Right cardiac atrium (tissue), 5 donors: ENCODE results near the gene DHX16. TPM values are rescaled to one million over a fixed set of nuclear protein-coding genes. Genes with fewer than 3 reads are reported as not detected.
"Not testable (repeated sequence)": the region's sequence is repeated elsewhere in the genome, so short reads cannot be mapped to it uniquely, and the experiment has no call there.

Experiments used
- ATAC-seq, 2 donors: fragments of 200-7000 bp; cut with Tn5 transposase; one replicate each; pipeline versions ENCODE4 v1.8.0 to v1.9.1; 2020; ENCODE audit warnings: moderate library complexity in 2 of 2, mild to moderate bottlenecking in 1 of 2
- DNase-seq, 3 donors: peaks; one replicate each; pipeline ENCODE4 v3.0.0-alpha.2; 2020
- H3K27ac ChIP-seq: one replicate; pipeline ENCODE4 v1.5.1; 2013; ENCODE audit warnings: mild to moderate bottlenecking, low read length, control low read depth, moderate library complexity
- H3K27me3 ChIP-seq: one replicate; pipeline ENCODE4 v1.6.1; 2013; ENCODE audit not compliant: control insufficient read depth, insufficient read depth
- H3K4me1 ChIP-seq: one replicate; pipeline ENCODE4 v1.6.1; 2013; ENCODE audit warnings: low read length; ENCODE audit not compliant: control insufficient read depth, insufficient read depth
- H3K4me3 ChIP-seq: one replicate; pipeline ENCODE4 v1.5.1; 2013; ENCODE audit warnings: low read length, control low read depth
- H3K9me3 ChIP-seq: one replicate; pipeline ENCODE4 v1.6.1; 2013; ENCODE audit warnings: low read length; ENCODE audit not compliant: control insufficient read depth
- WGBS: extraction: QIAGEN DNeasy Blood & Tissue Kit; methylation state at CpG from one replicate; pipeline ENCODE4 v1.1.7; 2013; 5-methylcytosine and 5-hydroxymethylcytosine counted together
- intact Hi-C, 4 donors: fragments of 100-400 bp; cut with DNase I; formaldehyde crosslinking; loops; one replicate each; pipeline versions ENCODE4 v1.11.0 to v1.14.0; 2022 to 2023
- long read RNA-seq, 4 donors: library from polyadenylated mRNA; unstranded; transcript quantifications; one replicate each; pipeline ENCODE4 v2.0.0, GENCODE V29; 2020 to 2021
- polyA plus RNA-seq: library from polyadenylated mRNA; stranded (reverse); fragments of 200-250 nt; gene quantifications from one replicate; pipeline ENCODE4 v1.2.3, GENCODE V29; 2013
- total RNA-seq, 4 donors: library from RNA; stranded (reverse); fragmentation: NEBNext Ultra II Directional; extraction: Animal tissue kit (Norgen Biotek cat#: 25700); gene quantifications; one replicate each; pipeline ENCODE4 v1.2.1, GENCODE V29; 2021
- donor health status: healthy with polysubstance abuse.
- donor health status: DM: no; HTN: yes; CAD: no.
- donor health status: DM: no; HTN: no; CAD: no.
- donor health status: DM: no; HTN: yes; CAD: no; lungs with severe emphysema.
- donor health status: DM: yes; HTN: yes; CAD: no.

Gene DHX16
- total RNA-seq (10 to 100 TPM; 18.2 to 23.4 (median 20.4) TPM), polyA plus RNA-seq (17.0 TPM)
- long read RNA-seq, donor 1, transcript DHX16-202 (20 exons, 3,445 nt) = major isoform, 15 of 36 reads
- long read RNA-seq, donor 1, partial matches to known transcripts = 19 of 36 reads
- long read RNA-seq, donor 1, other reads (novel, unspliced or antisense) = 2 of 36 reads
- long read RNA-seq, donor 2, transcript DHX16-202 (20 exons, 3,445 nt) = major isoform, 6 of 9 reads
- long read RNA-seq, donor 2, partial matches to known transcripts = 3 of 9 reads
- long read RNA-seq, donor 2, other reads (novel, unspliced or antisense) = 0 of 9 reads
- long read RNA-seq, donor 3, transcript DHX16-202 (20 exons, 3,445 nt) = major isoform, 48 of 74 reads
- long read RNA-seq, donor 3, partial matches to known transcripts = 19 of 74 reads
- long read RNA-seq, donor 3, other reads (novel, unspliced or antisense) = 7 of 74 reads
- long read RNA-seq, donor 4, transcript DHX16-202 (20 exons, 3,445 nt) = major isoform, 5 of 11 reads
- long read RNA-seq, donor 4, partial matches to known transcripts = 4 of 11 reads
- long read RNA-seq, donor 4, other reads (novel, unspliced or antisense) = 2 of 11 reads

GRCh38 chr6:30672445-30673253, at the start of gene DHX16:
Gene DHX16 (minus strand): TSS chr6:30673006. CDS start chr6:30672841, 165 bp downstream.
- WGBS = under 1% methylated on average over 57 of the region's 57 CpGs
- peak; percentile 96 to 99 (median 97) for DNase-seq
- intact Hi-C loops = loop anchor here in 1 of 4 donors (10.0 kb wide), 1 partner anchor 412 kb away; no protein-coding TSS in a partner anchor

GRCh38 chr6:30722025-30722279, 49.1 kb upstream of the DHX16 start:
- DNase-seq = peak; percentile 58 to 66 (median 64)
- ATAC-seq, H3K4me1 ChIP-seq, H3K9me3 ChIP-seq, H3K27me3 ChIP-seq: not testable (repeated sequence)
- intact Hi-C loops = loop anchor here (1.0 to 2.0 kb wide), 4 partner anchors 37 to 43 kb away; no protein-coding TSS in a partner anchor
- peak overlapping the region; percentile 98 for H3K4me3 ChIP-seq
- WGBS = 9% methylated on average over 10 of the region's 10 CpGs
- peak overlapping the region; percentile 96 for H3K27ac ChIP-seq

More at GRCh38 chr6:30672445-30673253, at the start of gene DHX16:
- Histone ChIP-seq H3K27me3 (no peaks in the 10 kb centered on the region), H3K9me3 (no peaks in the 10 kb centered on the region), H3K4me1 (peaks cover 2% of the 10 kb centered on the region), H3K4me3 (peak within 1 kb of the TSS; percentile 90), H3K27ac (peak within 1 kb of the TSS; percentile 61)
- ATAC-seq = peak; percentile 87 to 89

- no peaks in the 10 kb centered on the region for H3K27me3 ChIP-seq
- WGBS = under 1% methylated on average over 71 of the region's 71 CpGs
- H3K9me3 ChIP-seq = no peaks in the 10 kb centered on the region
- peak overlapping the region; percentile 98 for H3K4me3 ChIP-seq
- H3K4me1 ChIP-seq = peaks cover 3% of the 10 kb centered on the region
- ATAC-seq = peak; percentile 77 to 79
- intact Hi-C loops = loop anchor here (1.0 to 2.0 kb wide), 5 partner anchors 35 to 43 kb away; partner anchors contain the start of gene PPP1R18 (in 1 of the 4)
- peak overlapping the region; percentile 96 for H3K27ac ChIP-seq
- peak; percentile 94 to 98 (median 97) for DNase-seq
These were observed 48.6 kb upstream of the DHX16 start for GRCh38 chr6:30721198-30722024.

GRCh38 chr6:30720738-30721197, 48.0 kb upstream of the DHX16 start:
- Histone ChIP-seq H3K27me3 (no peaks in the 10 kb centered on the region), H3K4me1 (peaks cover 3% of the 10 kb centered on the region), H3K4me3 (peak overlapping the region; percentile 98), H3K27ac (peak overlapping the region; percentile 91), H3K9me3 (no peaks in the 10 kb centered on the region)
- under 1% methylated on average over 29 of the region's 29 CpGs for WGBS
- ATAC-seq = peak; percentile 3 to 33
- peak; percentile 83 to 89 (median 88) for DNase-seq
- intact Hi-C loops = loop anchor here in 1 of 4 donors (2.0 kb wide), 1 partner anchor 34 kb away; the partner anchor contains the start of gene PPP1R18

GRCh38 chr6:30719791-30720737, 47.3 kb upstream of the DHX16 start, which contains the start of gene TUBB:
Gene TUBB (plus strand): TSS chr6:30720352. CDS start chr6:30720507, 155 bp downstream.
- Histone ChIP-seq H3K9me3 (no peaks in the 10 kb centered on the region), H3K27me3 (no peaks in the 10 kb centered on the region), H3K4me1 (peaks cover 3% of the 10 kb centered on the region), H3K4me3 (peak within 1 kb of the TSS; percentile 98), H3K27ac (peak within 1 kb of the TSS; percentile 91)
- DNase-seq = peak; percentile 96 to 99 (median 98)
- peak; percentile 84 to 87 for ATAC-seq
- intact Hi-C loops = loop anchor here in 1 of 4 donors (2.0 kb wide), 1 partner anchor 33 kb away; the partner anchor contains the start of gene PPP1R18
- under 1% methylated on average over 38 of the region's 38 CpGs for WGBS

GRCh38 chr6:30719356-30719755, 46.5 kb upstream of the DHX16 start:
- DNase-seq (no peak), ATAC-seq (no peak)
- WGBS = 21% methylated on average over 8 of the region's 8 CpGs
- Histone ChIP-seq H3K27me3 (no peaks in the 10 kb centered on the region), H3K9me3 (no peaks in the 10 kb centered on the region), H3K4me3 (peak overlapping the region; percentile 98), H3K4me1 (peaks cover 3% of the 10 kb centered on the region), H3K27ac (peak overlapping the region; percentile 91)
- intact Hi-C loops = no loop called here

- Histone ChIP-seq H3K27ac (peak overlapping the region; percentile 96), H3K4me3 (peak overlapping the region; percentile 59)
- H3K4me1 ChIP-seq, ATAC-seq, H3K27me3 ChIP-seq, H3K9me3 ChIP-seq: not testable (repeated sequence)
- WGBS = 77% methylated on average over 37 of the region's 37 CpGs
- intact Hi-C loops = loop anchor here in 1 of 4 donors (2.0 kb wide), 1 partner anchor 23 kb away; no protein-coding TSS in a partner anchor
- peak in 1 of 3 donors; percentile 59 for DNase-seq
These were observed 45.3 kb upstream of the DHX16 start for GRCh38 chr6:30717845-30718720.

- intact Hi-C loops = loop anchor here in 1 of 4 donors (2.0 kb wide), 1 partner anchor 22 kb away; no protein-coding TSS in a partner anchor
- peak within 1 kb of the TSS; percentile 91 for H3K4me3 ChIP-seq
- WGBS = under 1% methylated on average over 48 of the region's 48 CpGs
These were observed 44.5 kb upstream of the DHX16 start, which contains the start of gene MDC1 for GRCh38 chr6:30717129-30717844. Gene MDC1 (minus strand): TSS chr6:30717281. CDS start chr6:30715175, 2,106 bp downstream.

More at GRCh38 chr6:30717129-30717844, 44.5 kb upstream of the DHX16 start, which contains the start of gene MDC1:
- ATAC-seq (peak; percentile 88 to 92), DNase-seq (peak; percentile 100)
- Histone ChIP-seq H3K9me3 (no peaks in the 10 kb centered on the region), H3K4me1 (peaks cover 3% of the 10 kb centered on the region), H3K27me3 (no peaks in the 10 kb centered on the region), H3K27ac (peak within 1 kb of the TSS; percentile 98)
